K562 (cell line): Measurements from ENCODE around the gene ITK. TPM values are rescaled to one million over a fixed set of nuclear protein-coding genes. Genes with fewer than 3 reads are reported as not detected.

Experiments used
- ATAC-seq: fragments of 200-7000 bp; cut with Tn5 transposase; 3 replicates; pipeline ENCODE4 v1.9.1; 2020; ENCODE audit warnings: moderate library complexity
- BruUV-seq: library from RNA; stranded (reverse); fragments of 400-500 nt; replicated peaks from 2 replicates; lab custom pipeline; 2021; lab: Mats Ljungman, UMichigan
- CTCF ChIA-PET: fragments of 300-600 bp; formaldehyde crosslinking; extraction: SDS; loops from one replicate; lab custom pipeline; 2021; ENCODE audit warnings: low intra/inter-chr PET ratio; lab: Yijun Ruan, JAX
- POLR2A ChIA-PET: fragments of 300-600, 350-650 bp; sonication (Branson Sonifier 250); formaldehyde crosslinking; extraction: SDS; loops from one replicate; lab custom pipeline; 2021; ENCODE audit warnings: antibody characterized with exemption, inconsistent platforms; lab: Yijun Ruan, JAX
- DNase-seq, 4 experiments: peaks; one replicate each; pipeline versions ENCODE4 v3.0.0 to v3.0.0-alpha.2; 2011 to 2018; ENCODE audit warnings: low spot score in 3 of 4, mixed read lengths in 3 of 4; ENCODE audit errors: extremely low read depth in 1 of 4
- FAIRE-seq: peaks from 2 replicates; lab custom pipeline; 2011; peaks lifted over from hg19 to GRCh38; lab: Jason Lieb, UNC
- H2AFZ ChIP-seq: 2 replicates; pipeline ENCODE4 v1.6.0; 2011; ENCODE audit warnings: low read depth, low read length, control low read depth, inconsistent platforms
- H3K27ac ChIP-seq: fragments of 200-600 bp; 3 replicates; pipeline ENCODE4 v1.8.0; 2011; ENCODE audit warnings: low read depth, mild to moderate bottlenecking, control low read depth, inconsistent platforms, low read length, moderate library complexity, mixed read lengths; ENCODE audit errors: extremely low read depth
- H3K27me3 ChIP-seq, 2 experiments: fragments of 300-600 bp in 1 of 2; 2 replicates in 1 of 2; 3 replicates in 1 of 2; pipeline versions ENCODE4 v1.6.0 to v1.8.0; 2011; ENCODE audit warnings: inconsistent platforms in 2 of 2, low read length in 2 of 2, mild to moderate bottlenecking in 1 of 2, mixed read lengths in 1 of 2, moderate library complexity in 1 of 2; ENCODE audit not compliant: control insufficient read depth in 2 of 2, insufficient read depth in 2 of 2
- H3K36me3 ChIP-seq: fragments of 300-600 bp; 3 replicates; pipeline ENCODE4 v1.8.0; 2011; ENCODE audit warnings: mild to moderate bottlenecking, low read length, inconsistent platforms; ENCODE audit not compliant: control insufficient read depth, insufficient read depth
- H3K4me1 ChIP-seq, 2 experiments: fragments of 200-600 bp in 1 of 2; replicated peaks in 1 of 2; 2 replicates in 1 of 2; 3 replicates in 1 of 2; pipeline versions ENCODE4 v1.5.1 to v1.8.0; 2011; ENCODE audit warnings: inconsistent platforms in 2 of 2, low read length in 2 of 2, mild to moderate bottlenecking in 1 of 2, mixed read lengths in 1 of 2, moderate library complexity in 1 of 2; ENCODE audit not compliant: control insufficient read depth in 2 of 2, insufficient read depth in 2 of 2
- H3K4me2 ChIP-seq: 2 replicates; pipeline ENCODE4 v1.6.1; 2011; ENCODE audit warnings: low read length, control low read depth, inconsistent platforms, mixed read lengths; ENCODE audit not compliant: insufficient read depth
- H3K4me3 ChIP-seq: fragments of 200-600 bp; sonication (generic), shearing (Covaris generic); 2 replicates; pipeline ENCODE4 v1.5.1; 2016; ENCODE audit warnings: control low read depth, inconsistent platforms
- H3K79me2 ChIP-seq: fragments of 200-600 bp; 3 replicates; pipeline ENCODE4 v1.8.0; 2011; ENCODE audit warnings: low read length, inconsistent platforms; ENCODE audit not compliant: control insufficient read depth, insufficient read depth
- H3K9ac ChIP-seq, 2 experiments: 2 replicates each; pipeline versions ENCODE4 v1.6.0 to v1.6.1; 2011; ENCODE audit warnings: low read depth in 2 of 2, low read length in 2 of 2, control low read depth in 1 of 2, inconsistent platforms in 1 of 2, mild to moderate bottlenecking in 1 of 2, mixed read lengths in 1 of 2; ENCODE audit not compliant: insufficient read depth in 1 of 2
- H3K9me1 ChIP-seq: one replicate; pipeline ENCODE4 v1.6.0; 2011; ENCODE audit warnings: inconsistent platforms, mild to moderate bottlenecking, low read length, moderate library complexity; ENCODE audit not compliant: control insufficient read depth, insufficient read depth
- H3K9me3 ChIP-seq: replicated peaks from 2 replicates; pipeline ENCODE4 v1.5.1; 2011; ENCODE audit warnings: low read depth, low read length, inconsistent platforms; ENCODE audit not compliant: control insufficient read depth, insufficient read depth
- H4K20me1 ChIP-seq: replicated peaks from 2 replicates; pipeline ENCODE4 v1.6.1; 2011; ENCODE audit warnings: low read length, inconsistent platforms, mixed read lengths; ENCODE audit not compliant: control insufficient read depth, insufficient read depth
- ATF3 ChIP-seq, 2 experiments: fragments of 450-650 bp in 1 of 2; sonication (generic) in 1 of 2; formaldehyde crosslinking in 1 of 2; IDR thresholded peaks in 1 of 2; conservative IDR thresholded peaks in 1 of 2; 2 replicates each; pipeline versions ENCODE4 v1.6.1 to v1.8.1; 2016 to 2023; ENCODE audit warnings: mild to moderate bottlenecking in 2 of 2, moderate library complexity in 2 of 2, inconsistent platforms in 1 of 2, missing genetic modification reagents in 1 of 2
- GABPA ChIP-seq: fragments of 200-800 bp; sonication (Bioruptor generic); conservative IDR thresholded peaks from 2 replicates; pipeline ENCODE4 v1.6.1; 2016; ENCODE audit warnings: low read depth, missing genetic modification characterization, missing compliant biosample characterization
- HDAC3 ChIP-seq: fragments of 450-650 bp; IDR thresholded peaks from 2 replicates; pipeline ENCODE4 v1.6.1; 2018; ENCODE audit warnings: borderline replicate concordance, mild to moderate bottlenecking, moderate library complexity; ENCODE audit not compliant: partially characterized antibody
- MTA1 ChIP-seq: fragments of 450-650 bp; IDR thresholded peaks from 2 replicates; pipeline ENCODE4 v1.6.1; 2017; ENCODE audit warnings: borderline replicate concordance
- POLR2AphosphoS2 ChIP-seq: IDR thresholded peaks from 2 replicates; pipeline ENCODE4 v1.6.1; 2012; ENCODE audit warnings: low read length, improper control_type of control experiment
- SMARCB1 ChIP-seq: IDR thresholded peaks from 2 replicates; pipeline ENCODE4 v1.6.1; 2011; ENCODE audit warnings: improper control_type of control experiment, low read depth; ENCODE audit not compliant: insufficient read length
- ZNF324 ChIP-seq: fragments of 250-450 bp; sonication (Bioruptor Pico); IDR thresholded peaks from 2 replicates; pipeline ENCODE4 v1.4.0; 2020; ENCODE audit warnings: mild to moderate bottlenecking
- WGBS: fragments of 100-300 bp; shearing (Covaris generic); methylation state at CpG from one replicate; pipeline ENCODE4 v1.1.6; 2016; ENCODE audit warnings: low coverage, mixed read lengths; ENCODE audit not compliant: insufficient coverage; ENCODE audit errors: missing lambda C conversion rate; 5-methylcytosine and 5-hydroxymethylcytosine counted together
- in situ Hi-C: fragments of 300-500 bp; cut with MboI; formaldehyde crosslinking; loops from 4 replicates; pipeline ENCODE4 v1.15.0; 2018; ENCODE audit warnings: inconsistent platforms, mixed read lengths
- intact Hi-C: fragments of 100-400 bp; cut with micrococcal nuclease; formaldehyde crosslinking; loops from 2 replicates; pipeline ENCODE4 v1.14.2; 2022
- polyA plus RNA-seq, 8 experiments: library from polyadenylated mRNA; depleted of rRNA in 4 of 8; stranded (reverse) in 5 of 8; unstranded in 3 of 8; fragments of >200 nt; fragmentation: Nextera tagmentation in 2 of 8; fragmentation: Illumina TruSeq in 1 of 8; extraction: Ambion mirVana in 2 of 8; extraction: Trizol in 1 of 8; gene quantifications; 2 replicates each; pipeline versions ENCODE4 v1.2.1 to v1.2.3, GENCODE V29; 2011 to 2014; ENCODE audit warnings: inconsistent platforms in 1 of 8, missing spikeins in 1 of 8
- total RNA-seq, 7 experiments: library from RNA; depleted of rRNA in 6 of 7; stranded (reverse); fragments of >200 nt in 6 of 7; fragmentation: Illumina TruSeq in 2 of 7; extraction: Trizol in 2 of 7; gene quantifications; 2 replicates each; pipeline versions ENCODE4 v1.2.1 to v1.2.3, GENCODE V29; 2011 to 2021; ENCODE audit warnings: low replicate concordance in 1 of 7

Gene ITK
- total and polyA plus RNA-seq, 9 of the 15 experiments (the other 6 are each of a cell fraction or from before 2014, with no cell fraction given), result 0.04 to 0.75 TPM; not detected in 7

GRCh38 chr5:157204765-157205164, 24.1 kb downstream of the ITK start:
- H3K27me3 ChIP-seq, result peaks cover 0 to 5% of the 10 kb centered on the region in 2 experiments; a peak in 1 of 5 replicates

GRCh38 chr5:157205708-157206107, 25.1 kb downstream of the ITK start:
- CTCF ChIA-PET, result no interaction called here
- POLR2A ChIA-PET, result no interaction called here
- no peak for DNase-seq
- Histone ChIP-seq H2AFZ (no peak overlapping the region), H4K20me1 (no peaks in the 10 kb centered on the region), H3K4me1 (no peaks in the 10 kb centered on the region), H3K9me1 (no peaks in the 10 kb centered on the region), H3K36me3 (no peaks in the 10 kb centered on the region), H3K27me3 (0 out of 5 replicates have a peak, but pooled peaks cover 0 to under 1% of the 10 kb centered on the region in 2 experiments), H3K9ac (no peak overlapping the region), H3K4me2 (no peak overlapping the region), H3K9me3 (no peaks in the 10 kb centered on the region), H3K4me3 (no peak overlapping the region), H3K79me2 (no peaks in the 10 kb centered on the region), H3K27ac (no peak overlapping the region)
- no TSS peak for BruUV-seq
- in situ Hi-C loops (no loop called here), intact Hi-C loops (no loop called here)
- no peak for FAIRE-seq
- 0% methylated on average over 6 of the region's 6 CpGs for WGBS
- ATAC-seq, result no peak
- peak; percentile 98 for TF ChIP-seq ZNF324 (CRISPR knock-in tag)
- TF ChIP-seq HDAC3, result no peak

More at GRCh38 chr5:157204765-157205164, 24.1 kb downstream of the ITK start:
- H3K4me3 ChIP-seq, result no peak overlapping the region
- WGBS, result 0% methylated on average over 4 of the region's 4 CpGs
- CTCF ChIA-PET, result no interaction called here
- H3K4me2 ChIP-seq, result no peak overlapping the region
- ATAC-seq, result no peak
- no peak overlapping the region for H3K27ac ChIP-seq
- H3K4me1 ChIP-seq, result no peaks in the 10 kb centered on the region
- POLR2A ChIA-PET, result interaction anchor here (0.6 kb wide), 1 partner anchor 35 kb away, joined by 3 read pairs; no protein-coding TSS in a partner anchor
- in situ Hi-C loops (no loop called here), intact Hi-C loops (no loop called here)
- H4K20me1 ChIP-seq, result no peaks in the 10 kb centered on the region
- no peak for DNase-seq
- H3K9me3 ChIP-seq, result no peaks in the 10 kb centered on the region
- no peaks in the 10 kb centered on the region for H3K36me3 ChIP-seq
- no peaks in the 10 kb centered on the region for H3K9me1 ChIP-seq
- TF ChIP-seq POLR2AphosphoS2 (no peak), MTA1 (no peak), ATF3 (IDR thresholded peaks at IDR 0.05) (0 out of 2 replicates have a peak, but pooled peaks have one; percentile 10), ATF3 (CRISPR knock-in tag; conservative IDR thresholded peaks at IDR 0.05) (no peak), GABPA (peak; percentile 57), SMARCB1 (no peak)
- no TSS peak for BruUV-seq
- H3K79me2 ChIP-seq, result no peaks in the 10 kb centered on the region
- no peak for FAIRE-seq
- H3K9ac ChIP-seq, result no peak overlapping the region
- no peak overlapping the region for H2AFZ ChIP-seq
